ENCODE data around the gene ZNF593OS.

Gene ZNF593OS

GRCh38 chr1:26171084-26172072 is at the start of gene ZNF593OS:
ZNF593OS (minus strand) TSS chr1:26171832; CDS start chr1:26171661, 171 bp downstream.
- no peak for DNase-seq

- DNase-seq: no peak
Observed at GRCh38 chr1:26221094-26221493, 49.5 kb upstream of the ZNF593OS start.

- no peak for DNase-seq
Observed at GRCh38 chr1:26220199-26220912, 48.7 kb upstream of the ZNF593OS start.

DNA sequence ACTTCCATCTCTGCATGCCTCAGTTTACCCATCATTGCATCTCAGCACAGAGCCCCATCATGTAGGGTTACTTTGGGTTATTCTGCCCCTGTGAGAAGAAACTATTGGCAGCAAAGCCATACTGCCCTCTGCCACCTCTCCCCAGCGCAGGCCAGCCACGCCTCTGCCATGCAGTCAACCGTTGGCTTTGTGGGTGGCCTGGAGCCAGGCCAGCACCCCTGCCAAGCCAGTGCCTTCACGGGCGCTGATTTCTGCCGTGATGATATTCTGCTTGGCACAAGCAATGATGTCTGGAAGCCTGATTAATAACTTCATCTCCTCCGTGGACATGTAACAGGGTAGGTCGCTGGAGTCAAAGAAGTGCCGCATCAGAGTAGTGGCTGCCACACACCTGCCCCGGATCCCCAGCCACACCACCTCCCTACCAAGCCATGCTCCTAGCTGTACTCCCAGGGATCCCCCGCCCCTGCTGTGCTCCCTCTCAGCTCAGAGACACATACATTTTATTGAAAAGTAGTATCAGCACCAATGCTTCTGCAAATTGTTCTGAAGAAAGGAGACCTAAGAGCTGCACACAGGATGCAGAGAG is 47.4 kb upstream of the ZNF593OS start:
- DNase-seq: no peak

GRCh38 chr1:26215246-26215645 is 43.6 kb upstream of the ZNF593OS start:
- no peak for DNase-seq

DNA sequence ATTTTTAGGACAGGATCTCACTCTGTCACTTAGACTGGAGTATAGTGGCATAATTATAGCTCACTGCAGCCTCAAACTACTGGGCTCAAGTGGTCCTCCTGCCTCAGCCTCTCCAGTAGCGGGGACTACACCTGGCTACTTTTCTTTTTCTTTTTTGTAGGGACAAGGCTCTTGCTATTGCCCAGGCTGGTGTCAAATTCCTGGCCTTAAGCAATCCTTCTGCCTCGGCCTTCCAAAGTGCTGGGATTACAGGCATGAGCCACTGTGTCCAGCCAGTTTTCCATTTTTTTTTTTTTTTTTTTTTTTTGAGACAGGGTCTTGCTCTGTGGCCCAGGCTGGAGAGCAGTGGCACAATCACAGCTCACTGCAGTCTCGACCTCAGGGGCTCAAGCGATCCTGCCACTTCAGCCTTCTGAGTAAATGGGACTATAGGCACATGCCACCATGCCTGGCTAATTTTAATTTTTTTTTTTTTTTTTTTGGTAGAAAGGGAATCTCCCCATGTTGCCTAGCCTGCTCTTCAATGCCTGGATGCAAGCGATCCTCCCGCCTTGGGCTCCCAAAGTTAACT is 41.8 kb upstream of the ZNF593OS start:
- no peak for DNase-seq

- no peak for DNase-seq
Observed at GRCh38 chr1:26212726-26213125, 41.1 kb upstream of the ZNF593OS start.

DNA sequence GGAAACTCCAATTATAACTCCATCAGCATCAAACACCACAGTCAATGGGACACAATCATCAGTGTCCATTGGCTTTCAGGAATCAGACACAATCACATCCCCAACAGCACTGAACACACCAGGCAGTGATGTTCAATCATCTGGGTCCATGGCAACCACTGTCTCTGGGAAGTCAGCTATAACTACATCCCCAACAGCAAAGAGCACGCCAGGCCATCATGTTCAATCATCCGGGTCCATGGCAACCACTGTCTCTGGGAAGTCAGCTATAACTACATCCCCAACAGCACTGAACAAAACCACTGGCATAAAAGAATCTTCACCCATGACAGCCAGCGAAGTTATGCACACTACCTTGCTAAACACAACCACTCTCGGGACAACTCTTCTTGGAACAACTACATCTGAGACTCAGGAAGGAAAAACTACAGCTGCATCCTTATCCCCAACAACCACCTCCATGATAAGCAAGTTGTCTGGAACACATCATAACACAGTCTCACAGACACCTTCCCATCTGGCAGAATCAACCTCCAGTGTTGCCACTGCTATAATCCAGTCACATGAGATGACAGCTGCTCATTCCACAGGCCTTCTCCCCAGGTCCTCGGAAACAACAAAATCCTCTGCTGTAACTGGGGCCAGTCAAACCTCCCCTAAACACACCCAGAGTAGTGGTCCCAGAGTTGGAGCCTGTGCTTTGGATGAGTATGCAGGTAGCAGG is 38.7 kb upstream of the ZNF593OS start:
- no peak for DNase-seq

DNA sequence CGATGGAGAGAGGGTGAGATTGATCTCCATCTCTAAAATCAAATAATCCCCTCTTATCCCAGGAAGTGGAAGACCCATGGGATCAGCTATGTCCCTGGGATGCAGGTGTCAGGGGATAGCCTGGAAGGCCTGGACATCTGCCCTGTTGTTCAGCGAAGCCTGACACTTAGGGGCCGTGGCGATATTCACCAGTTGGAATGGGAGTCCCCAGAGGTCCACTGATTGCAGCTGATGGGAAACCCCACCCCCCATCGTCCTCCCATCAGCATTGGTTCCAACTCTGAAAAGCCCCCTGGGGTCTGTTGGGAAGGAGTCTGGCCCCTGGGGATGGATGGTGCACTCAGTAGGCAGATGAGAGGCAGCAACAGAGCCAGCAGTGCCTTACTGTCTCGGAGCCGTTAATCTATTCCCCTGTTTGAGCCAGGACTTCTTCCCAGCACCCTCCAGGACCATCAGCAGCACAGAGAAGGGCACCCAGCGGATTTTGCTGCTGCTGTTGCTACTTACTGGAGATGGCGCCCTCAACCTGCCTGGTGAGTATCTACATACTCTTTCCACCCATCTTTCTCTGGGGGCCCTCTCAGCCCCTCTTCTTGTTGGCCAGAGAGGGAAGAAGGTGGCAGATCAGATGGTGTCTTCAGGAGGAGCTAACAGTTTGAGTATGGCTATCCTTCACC is 32.1 kb upstream of the ZNF593OS start:
- no peak for DNase-seq

DNA sequence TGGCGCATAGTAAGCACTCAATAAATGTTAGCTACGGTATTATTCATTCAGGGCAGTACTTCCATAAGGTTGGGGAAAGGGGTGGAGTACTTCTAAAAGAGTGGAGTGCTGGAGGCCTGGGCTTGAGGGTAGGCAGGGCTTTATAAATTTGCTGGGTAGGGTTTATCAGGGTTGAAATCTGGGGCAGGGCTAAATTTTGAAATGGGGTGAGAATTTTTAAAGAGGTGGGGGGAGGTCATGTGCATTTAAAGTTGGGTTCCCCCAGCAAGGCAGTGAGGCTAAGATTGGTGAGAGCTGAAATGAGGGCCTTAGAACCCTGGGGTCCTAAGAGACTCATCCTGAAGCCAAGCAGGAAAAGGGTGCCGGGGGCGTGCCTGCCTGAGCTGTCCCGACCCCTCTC is 28.8 kb upstream of the ZNF593OS start:
- no peak for DNase-seq

DNA sequence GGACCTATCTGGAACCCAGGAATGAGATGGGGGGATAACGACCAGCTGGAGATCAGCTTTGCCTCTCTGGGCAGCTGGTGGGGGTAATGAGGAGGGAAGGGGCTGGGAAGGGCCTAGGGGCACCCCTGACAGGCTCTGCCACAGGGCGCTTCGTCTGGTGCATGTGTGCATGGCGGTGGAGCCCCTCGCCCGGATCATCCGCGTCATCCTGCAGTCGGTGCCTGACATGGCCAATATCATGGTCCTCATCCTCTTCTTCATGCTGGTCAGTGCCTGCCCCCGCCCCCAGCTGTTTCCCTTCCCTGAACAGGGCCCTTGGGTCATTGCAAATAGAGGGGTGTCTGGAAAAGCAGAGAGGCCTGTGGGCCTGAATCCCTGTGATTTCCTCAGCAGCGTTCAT is 26.2 kb upstream of the ZNF593OS start:
- no peak for DNase-seq

- no peak for DNase-seq
Observed at GRCh38 chr1:26197301-26197700, 25.7 kb upstream of the ZNF593OS start.

GRCh38 chr1:26195805-26196204 is 24.2 kb upstream of the ZNF593OS start:
- DNase-seq: no peak

DNA sequence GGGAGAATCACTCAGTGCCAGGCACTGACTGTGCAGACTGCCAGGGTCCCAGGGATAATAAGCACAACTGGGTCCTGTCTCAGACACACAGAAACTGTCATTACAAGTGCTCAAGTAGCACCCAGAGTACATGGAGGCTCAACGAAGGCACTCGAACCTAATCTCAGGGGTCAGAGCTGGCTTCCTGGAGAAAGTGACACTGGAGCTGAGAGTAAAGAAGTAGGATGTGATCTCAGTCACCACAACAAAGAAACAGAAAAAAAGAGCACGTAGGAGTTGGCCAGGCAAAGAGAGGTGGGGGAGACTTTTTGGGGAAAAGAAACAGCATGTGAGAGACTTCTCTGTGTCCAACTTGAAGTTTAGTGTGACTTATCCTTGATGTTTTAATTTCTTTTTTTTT is 20.1 kb upstream of the ZNF593OS start:
- no peak for DNase-seq

DNA sequence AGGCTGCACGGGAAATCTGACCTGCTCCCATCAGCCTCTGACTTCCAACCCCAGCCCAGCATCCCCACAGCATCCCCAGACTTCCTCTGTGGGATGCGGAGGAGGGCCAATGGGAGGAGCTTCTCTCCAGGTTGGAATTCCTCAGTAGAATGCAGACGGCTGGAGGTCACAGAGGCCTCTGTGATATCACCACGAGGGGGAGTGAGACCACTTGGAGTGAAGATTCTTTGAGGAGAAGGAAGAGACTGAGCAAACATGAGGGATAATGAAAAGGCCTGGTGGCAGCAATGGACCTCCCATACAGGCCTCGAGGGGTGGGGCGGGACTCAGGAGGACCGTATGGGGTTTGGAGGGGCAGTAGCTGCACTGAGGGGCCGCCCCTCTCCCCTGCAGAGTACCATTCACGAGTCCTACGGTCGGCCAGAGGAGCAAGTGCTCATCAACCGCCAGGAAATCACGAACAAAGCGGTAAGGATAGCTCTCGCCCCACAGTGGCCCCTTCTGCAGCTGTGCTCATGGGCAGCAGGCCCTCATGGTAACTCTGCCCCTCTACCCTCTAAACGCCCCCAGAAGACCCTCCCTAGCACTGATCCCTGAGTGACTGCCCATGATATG is 18.8 kb upstream of the ZNF593OS start, which contains the start of gene CATSPER4:
TSS of gene CATSPER4 (plus strand) at position 230 of the 615 bp plus-strand sequence. CDS start at position 256, 26 bp downstream.
- no peak for DNase-seq

DNA sequence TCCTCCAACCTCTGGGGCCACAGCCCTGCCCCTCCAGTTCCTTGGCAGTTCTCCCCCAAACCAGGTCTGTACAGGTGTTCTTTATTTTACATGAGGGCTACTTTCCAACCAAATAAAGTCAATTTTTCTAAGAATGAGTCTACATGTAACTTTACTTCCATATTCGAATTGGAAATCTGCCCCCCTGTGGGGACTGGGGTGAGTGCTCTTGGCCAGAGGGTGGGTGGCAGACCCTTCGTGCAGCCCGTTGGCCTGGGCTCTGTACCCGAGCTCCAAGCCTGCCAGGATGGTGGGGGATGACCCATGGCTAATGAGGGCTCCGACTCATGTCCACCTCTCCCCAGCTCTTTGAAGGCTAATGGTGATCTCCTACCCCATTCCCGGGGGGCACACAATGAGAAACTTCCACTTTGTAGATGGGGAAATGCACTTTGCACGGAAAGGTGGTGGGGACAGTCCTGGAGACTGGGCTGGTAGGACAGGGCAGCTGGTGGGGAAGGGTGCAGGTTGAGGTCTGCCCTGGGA is 18.2 kb upstream of the ZNF593OS start:
- no peak for DNase-seq

DNA sequence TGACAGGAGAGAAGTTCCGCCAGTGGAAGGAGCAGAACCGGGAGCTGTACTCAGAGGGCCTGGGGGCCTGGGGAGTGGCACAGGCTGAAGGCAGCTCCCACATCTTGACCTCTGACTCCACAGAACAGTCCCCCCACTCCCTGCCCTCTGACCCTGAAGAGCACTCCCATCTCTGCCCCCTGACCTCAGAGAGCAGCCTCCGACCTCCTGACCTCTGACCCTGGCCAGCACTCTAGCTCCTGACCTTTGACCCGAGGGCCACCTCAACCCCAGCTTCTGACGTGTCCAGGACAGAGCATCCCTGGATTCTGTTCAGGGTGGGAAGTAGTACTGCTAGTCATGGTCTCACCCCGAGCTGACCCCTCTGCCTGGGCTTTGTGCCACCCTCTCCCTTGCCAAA is 17.7 kb upstream of the ZNF593OS start:
- no peak for DNase-seq

- no peak for DNase-seq
Observed at GRCh38 chr1:26188477-26188876, 16.8 kb upstream of the ZNF593OS start.

DNA sequence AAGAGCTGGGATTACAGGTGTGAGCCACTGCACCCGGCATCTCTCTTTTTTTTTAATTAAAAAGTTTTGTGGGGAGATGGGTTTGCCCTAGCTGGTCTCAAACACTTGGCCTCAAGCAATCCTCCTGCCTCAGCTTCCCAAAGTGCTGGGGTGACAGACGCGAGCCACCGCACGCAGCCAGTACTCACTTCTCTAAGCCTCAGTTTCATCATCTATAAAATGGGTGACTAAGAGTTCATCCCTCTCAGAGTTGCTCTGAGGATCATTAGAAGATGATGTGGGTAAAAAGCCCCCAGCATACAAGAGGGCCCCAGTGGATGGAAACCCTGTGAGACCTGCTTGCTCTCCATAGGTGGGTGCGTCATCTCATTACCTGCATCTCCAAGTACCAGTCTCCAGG is 16.2 kb upstream of the ZNF593OS start:
- no peak for DNase-seq

DNA sequence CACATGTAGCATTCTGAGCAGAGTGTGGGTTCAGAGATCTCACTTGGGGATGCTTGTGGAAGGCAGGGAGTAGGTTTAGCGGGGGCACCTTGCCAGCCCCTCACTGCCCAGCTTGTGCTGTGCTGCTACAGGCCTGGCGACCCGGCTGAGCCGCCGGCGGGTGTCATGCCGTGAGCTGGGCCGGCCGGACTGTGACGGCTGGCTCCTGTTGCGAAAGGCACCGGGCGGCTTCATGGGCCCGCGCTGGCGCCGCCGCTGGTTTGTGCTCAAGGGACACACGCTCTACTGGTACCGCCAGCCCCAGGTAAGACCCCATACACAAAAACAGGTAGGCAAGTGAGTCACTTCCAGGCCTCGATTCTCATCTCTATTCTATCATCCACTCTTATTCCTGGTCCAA is 13.3 kb upstream of the ZNF593OS start:
- DNase-seq: no peak

GRCh38 chr1:26184086-26184485 is 12.5 kb upstream of the ZNF593OS start:
- DNase-seq: no peak
